OCI-LY1 (cell line): ENCODE results near the gene PARVG.

Experiments
- CTCF ChIP-seq: fragments of 200-600 bp; sonication (generic), shearing (Covaris generic); IDR thresholded peaks from 2 replicates; pipeline ENCODE4 v1.5.1; 2017; ENCODE audit warnings: mild to moderate bottlenecking, antibody characterized with exemption, low read length, moderate library complexity, mixed read lengths
- EZH2 ChIP-seq: fragments of 200-600 bp; sonication (generic), shearing (Covaris generic); IDR thresholded peaks from 2 replicates; pipeline ENCODE4 v1.8.0; 2017; ENCODE audit warnings: borderline replicate concordance, mixed run types, mild to moderate bottlenecking, antibody characterized with exemption, low read length, moderate library complexity, mixed read lengths

- TF ChIP-seq EZH2, result no peak
- no peak for TF ChIP-seq CTCF
Measured at GRCh38 chr22:44167501-44167900, 13.2 kb upstream of the PARVG start.
